Cardiac muscle cell (in vitro differentiated cells and primary cell): ENCODE data around the gene CEP72. TPM values are rescaled to one million over a fixed set of nuclear protein-coding genes. Genes with fewer than 3 reads are reported as not detected.

ENCODE experiments used
- DNase-seq, 2 donors: peaks; one replicate each; pipeline versions ENCODE4 v3.0.0 to v3.0.0-alpha.2; 2010 to 2017; ENCODE audit warnings: low read depth in 1 of 2, low spot score in 1 of 2
- H3K27ac ChIP-seq: fragments of 200-600 bp; sonication (generic); 2 replicates; pipeline ENCODE4 v1.5.1; 2016
- H3K27me3 ChIP-seq: fragments of 200-600 bp; sonication (generic); 2 replicates; pipeline ENCODE4 v1.6.0; 2016; ENCODE audit warnings: control low read depth
- H3K36me3 ChIP-seq: fragments of 200-600 bp; sonication (generic); 2 replicates; pipeline ENCODE4 v1.5.1; 2016; ENCODE audit warnings: control low read depth
- H3K4me1 ChIP-seq: fragments of 200-600 bp; sonication (generic); 2 replicates; pipeline ENCODE4 v1.8.1; 2017; ENCODE audit warnings: low read depth, mild to moderate bottlenecking, mixed run types
- H3K4me3 ChIP-seq: fragments of 200-600 bp; sonication (generic); 2 replicates; pipeline ENCODE4 v1.5.1; 2016; ENCODE audit warnings: mild to moderate bottlenecking
- H3K9me3 ChIP-seq: fragments of 200-600 bp; sonication (generic); 2 replicates; pipeline ENCODE4 v1.5.1; 2017; ENCODE audit warnings: low read depth, mild to moderate bottlenecking, control low read depth
- CTCF ChIP-seq: IDR thresholded peaks from 2 replicates; pipeline ENCODE4 v1.5.1; 2012; ENCODE audit warnings: low read depth, mild to moderate bottlenecking, low read length
- polyA plus RNA-seq: library from polyadenylated mRNA; unstranded; fragments of >200 nt; fragmentation: Nextera tagmentation; extraction: Ambion mirVana; gene quantifications from 2 replicates; pipeline ENCODE4 v1.2.1, GENCODE V29; 2016
- total RNA-seq: library from RNA; depleted of rRNA; stranded (reverse); fragments of >200 nt; gene quantifications from 2 replicates; pipeline ENCODE4 v1.2.3, GENCODE V29; 2016

CEP72 gene
- total and polyA plus RNA-seq, 2 experiments from 2014 or later = 6.6 to 8.5 TPM

- peaks cover 6% of the 10 kb centered on the region for H3K27me3 ChIP-seq
- H3K9me3 ChIP-seq = no peaks in the 10 kb centered on the region
- no peak for TF ChIP-seq CTCF
- no peak overlapping the region for H3K27ac ChIP-seq
- H3K36me3 ChIP-seq = no peaks in the 10 kb centered on the region
- no peak for DNase-seq
- no peak overlapping the region for H3K4me3 ChIP-seq
- no peaks in the 10 kb centered on the region for H3K4me1 ChIP-seq
Measured at GRCh38 chr5:568061-568781, 43.9 kb upstream of the CEP72 start.

GRCh38 chr5:568809-569208 lies 43.3 kb upstream of the CEP72 start:
- Histone ChIP-seq H3K4me3 (no peak overlapping the region), H3K27me3 (peaks cover 6% of the 10 kb centered on the region), H3K27ac (no peak overlapping the region), H3K4me1 (no peaks in the 10 kb centered on the region), H3K9me3 (no peaks in the 10 kb centered on the region), H3K36me3 (no peaks in the 10 kb centered on the region)
- DNase-seq = no peak
- no peak for TF ChIP-seq CTCF

- Histone ChIP-seq H3K4me3 (no peak overlapping the region), H3K27me3 (peaks cover 6% of the 10 kb centered on the region), H3K4me1 (no peaks in the 10 kb centered on the region), H3K9me3 (no peaks in the 10 kb centered on the region), H3K27ac (no peak overlapping the region), H3K36me3 (no peaks in the 10 kb centered on the region)
- no peak for TF ChIP-seq CTCF
- no peak for DNase-seq
Measured at GRCh38 chr5:569358-569867, 42.7 kb upstream of the CEP72 start.

DNA sequence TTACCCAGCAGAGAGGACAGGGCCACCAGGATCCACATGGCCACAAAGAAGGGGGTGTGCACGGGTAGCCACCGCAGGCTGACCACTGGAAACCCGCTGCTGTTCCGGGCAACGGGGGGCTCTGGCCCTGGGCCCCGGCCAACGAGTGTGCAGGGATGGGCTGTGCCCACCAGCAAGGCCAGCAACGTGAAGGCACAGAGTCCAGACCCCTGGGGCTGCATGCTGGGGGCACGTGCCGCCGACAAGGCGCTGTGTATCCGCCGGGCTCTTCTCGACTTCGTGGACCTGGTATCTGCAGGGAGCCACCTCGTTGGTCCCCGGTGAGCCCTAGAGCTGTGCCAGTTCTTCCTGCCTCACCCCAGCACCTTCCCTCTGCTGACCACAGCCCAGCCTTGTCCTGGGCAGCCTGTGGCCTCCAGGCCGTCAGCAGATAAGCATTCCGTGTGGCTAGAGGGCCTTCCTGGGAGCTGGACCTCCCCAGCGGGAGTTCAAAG lies 42.2 kb upstream of the CEP72 start:
- Histone ChIP-seq H3K4me3 (no peak overlapping the region), H3K27me3 (peaks cover 6% of the 10 kb centered on the region), H3K9me3 (no peaks in the 10 kb centered on the region), H3K36me3 (no peaks in the 10 kb centered on the region), H3K27ac (no peak overlapping the region), H3K4me1 (no peaks in the 10 kb centered on the region)
- no peak for DNase-seq
- no peak for TF ChIP-seq CTCF

DNA sequence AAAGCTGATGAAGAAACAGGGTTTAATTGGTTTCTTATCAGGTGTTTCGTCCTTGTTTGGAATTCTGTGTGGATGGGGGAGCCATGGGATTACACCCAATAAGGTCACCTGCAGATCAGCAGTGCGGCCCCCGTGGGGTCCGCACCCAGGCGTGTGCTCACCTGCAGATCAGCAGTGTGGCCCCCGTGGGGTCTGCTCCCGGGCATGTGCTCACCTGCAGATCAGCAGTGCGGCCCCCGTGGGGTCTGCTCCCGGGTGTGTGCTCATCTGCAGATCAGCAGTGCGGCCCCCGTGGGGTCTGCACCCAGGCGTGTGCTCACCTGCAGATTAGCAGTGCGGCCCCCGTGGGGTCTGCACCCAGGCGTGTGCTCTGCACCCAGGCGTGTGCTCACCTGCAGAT lies 41.7 kb upstream of the CEP72 start:
- DNase-seq = no peak
- Histone ChIP-seq H3K36me3 (no peaks in the 10 kb centered on the region), H3K4me3 (no peak overlapping the region), H3K9me3 (no peaks in the 10 kb centered on the region), H3K27me3 (peaks cover 6% of the 10 kb centered on the region), H3K4me1 (no peaks in the 10 kb centered on the region), H3K27ac (no peak overlapping the region)
- TF ChIP-seq CTCF = no peak
